Stimulated activated CD4-positive, alpha-beta T cell treated with anti-CD3 and anti-CD28 coated beads, Interleukin-1b, Interleukin-23, amount 100 ng/mL, for 4 hours (primary cell): ENCODE data around the gene SHANK2.

ENCODE experiments used
- DNase-seq, 2 donors: peaks; one replicate each; pipeline ENCODE4 v3.0.0-alpha.2; 2020; ENCODE audit warnings: low read depth in 2 of 2

The SHANK2 gene

GRCh38 chr11:71202598-71202944 is 49.8 kb downstream of the SHANK2 start:
- DNase-seq = no peak
